Measurements from ENCODE around the gene AGPAT1.
"Not testable (repeated sequence)": the region's sequence is repeated elsewhere in the genome, so short reads cannot be mapped to it uniquely, and the experiment has no call there.

The AGPAT1 gene

GRCh38 chr6:32198345-32198696 is 22.4 kb upstream of the AGPAT1 start:
- DNase-seq, result no peak

GRCh38 chr6:32196682-32197616 is 21.1 kb upstream of the AGPAT1 start:
- DNase-seq, result no peak

- DNase-seq, result no peak
These were observed 20.2 kb upstream of the AGPAT1 start for GRCh38 chr6:32195902-32196681.

GRCh38 chr6:32195652-32195901 is 19.7 kb upstream of the AGPAT1 start:
- DNase-seq, result peak; percentile 88

GRCh38 chr6:32194825-32195651 is 19.2 kb upstream of the AGPAT1 start:
- DNase-seq, result no peak

- DNase-seq, result no peak
These were observed 18.5 kb upstream of the AGPAT1 start for GRCh38 chr6:32194388-32194787.

GRCh38 chr6:32193096-32193495 is 17.2 kb upstream of the AGPAT1 start:
- DNase-seq, result not testable (repeated sequence)

GRCh38 chr6:32192608-32193039 is 16.7 kb upstream of the AGPAT1 start, which contains the start of gene GPSM3:
TSS of gene GPSM3 (minus strand) at chr6:32192643. CDS start at chr6:32192513, 130 bp downstream.
- peak; percentile 8 for DNase-seq

- no peak for DNase-seq
These were observed 16.1 kb upstream of the AGPAT1 start for GRCh38 chr6:32191696-32192607.

GRCh38 chr6:32190911-32191677 is 15.2 kb upstream of the AGPAT1 start:
- DNase-seq, result no peak

- DNase-seq, result peak; percentile 20
These were observed 14.4 kb upstream of the AGPAT1 start, which contains the start of gene PBX2 for GRCh38 chr6:32190054-32190851. TSS of gene PBX2 (minus strand) at chr6:32190202. CDS start at chr6:32189915, 287 bp downstream.

GRCh38 chr6:32189742-32190053 is 13.8 kb upstream of the AGPAT1 start:
- no peak for DNase-seq

GRCh38 chr6:32189069-32189741 is 13.3 kb upstream of the AGPAT1 start:
- DNase-seq, result no peak

GRCh38 chr6:32188381-32189068 is 12.6 kb upstream of the AGPAT1 start:
- DNase-seq, result no peak

GRCh38 chr6:32187725-32188380 is 12.0 kb upstream of the AGPAT1 start:
- not testable (repeated sequence) for DNase-seq

- DNase-seq, result no peak
These were observed 11.3 kb upstream of the AGPAT1 start for GRCh38 chr6:32187009-32187709.

GRCh38 chr6:32186151-32186840 is 10.4 kb upstream of the AGPAT1 start:
- not testable (repeated sequence) for DNase-seq

Measured in SIG-M5 (cell line).